WTC11 (cell line): ENCODE results near the gene SIRPD. TPM values are rescaled to one million over a fixed set of nuclear protein-coding genes. Genes with fewer than 3 reads are reported as not detected.

Source experiments
- ATAC-seq: fragments of 200-7000 bp; cut with Tn5 transposase; 2 replicates; pipeline ENCODE4 v1.10.0; 2021; ENCODE audit warnings: mild to moderate bottlenecking, moderate library complexity
- Bru-seq: library from RNA; stranded (reverse); fragments of 400-500 nt; gene quantifications from one replicate; lab custom pipeline; 2021; lab: Mats Ljungman, UMichigan
- CTCF ChIA-PET: fragments of 300-600 bp; sonication (Branson Sonifier 250); formaldehyde crosslinking; loops from one replicate; lab custom pipeline; 2021; ENCODE audit warnings: antibody characterized with exemption; lab: Charles Lee
- POLR2A ChIA-PET: fragments of 350-600 bp; sonication (Branson Sonifier 250); formaldehyde crosslinking; loops from one replicate; lab custom pipeline; 2021; ENCODE audit warnings: antibody characterized with exemption; lab: Charles Lee
- DNase-seq: peaks from one replicate; pipeline ENCODE4 v3.0.0; 2021; ENCODE audit warnings: low spot score
- H3K27ac Mint-ChIP-seq: 2 replicates; pipeline ENCODE4 v1.8.0; 2021; ENCODE audit warnings: mixed read lengths
- H3K27me3 Mint-ChIP-seq: 2 replicates; pipeline ENCODE4 v1.8.0; 2021; ENCODE audit warnings: low read depth, mild to moderate bottlenecking, moderate library complexity, mixed read lengths
- H3K36me3 Mint-ChIP-seq: 2 replicates; pipeline ENCODE4 v1.8.0; 2021; ENCODE audit warnings: mixed read lengths
- H3K4me1 Mint-ChIP-seq: 2 replicates; pipeline ENCODE4 v1.8.0; 2022; ENCODE audit warnings: mixed read lengths
- H3K4me3 Mint-ChIP-seq: 2 replicates; pipeline ENCODE4 v1.8.0; 2021; ENCODE audit warnings: mild to moderate bottlenecking, moderate library complexity, mixed read lengths
- H3K9me3 Mint-ChIP-seq: 2 replicates; pipeline ENCODE4 v1.8.0; 2021; ENCODE audit warnings: mixed read lengths
- ARID4B ChIP-seq: sonication (generic); formaldehyde crosslinking; IDR thresholded peaks from 2 replicates; pipeline ENCODE4 v1.8.0; 2023; ENCODE audit warnings: missing genetic modification reagents, mild to moderate bottlenecking, borderline replicate concordance
- ATF2 ChIP-seq: sonication (generic); formaldehyde crosslinking; IDR thresholded peaks from 2 replicates; pipeline ENCODE4 v1.8.1; 2022; ENCODE audit warnings: low read depth, missing genetic modification reagents, borderline replicate concordance
- CREB1 ChIP-seq: sonication (generic); formaldehyde crosslinking; IDR thresholded peaks from 2 replicates; pipeline ENCODE4 v1.8.0; 2023; ENCODE audit warnings: mild to moderate bottlenecking, missing genetic modification reagents
- EMX1 ChIP-seq: fragments of 250-450 bp; sonication (Bioruptor Pico); IDR thresholded peaks from 2 replicates; pipeline ENCODE4 v1.8.0; 2021; ENCODE audit warnings: mild to moderate bottlenecking
- ETV6 ChIP-seq: sonication (generic); formaldehyde crosslinking; IDR thresholded peaks from 2 replicates; pipeline ENCODE4 v1.8.1; 2022; ENCODE audit warnings: mild to moderate bottlenecking, missing genetic modification reagents
- FOXK1 ChIP-seq: sonication (generic); formaldehyde crosslinking; IDR thresholded peaks from 2 replicates; pipeline ENCODE4 v1.8.0; 2022; ENCODE audit warnings: mild to moderate bottlenecking, moderate library complexity, missing genetic modification reagents
- FOXP4 ChIP-seq: sonication (generic); formaldehyde crosslinking; IDR thresholded peaks from 2 replicates; pipeline ENCODE4 v1.8.0; 2022; ENCODE audit warnings: mild to moderate bottlenecking, missing genetic modification reagents
- HMGXB4 ChIP-seq: sonication (generic); formaldehyde crosslinking; IDR thresholded peaks from 2 replicates; pipeline ENCODE4 v1.8.1; 2023; ENCODE audit warnings: mild to moderate bottlenecking, moderate library complexity, missing genetic modification reagents
- JUN ChIP-seq: sonication (generic); formaldehyde crosslinking; IDR thresholded peaks from 2 replicates; pipeline ENCODE4 v1.8.0; 2023; ENCODE audit warnings: mild to moderate bottlenecking, missing genetic modification reagents
- KAT7 ChIP-seq: sonication (generic); formaldehyde crosslinking; IDR thresholded peaks from 2 replicates; pipeline ENCODE4 v1.8.1; 2023; ENCODE audit warnings: missing genetic modification reagents, mild to moderate bottlenecking, borderline replicate concordance
- MYBL2 ChIP-seq: sonication (generic); formaldehyde crosslinking; IDR thresholded peaks from 2 replicates; pipeline ENCODE4 v1.8.1; 2023; ENCODE audit warnings: mild to moderate bottlenecking, moderate library complexity, missing genetic modification reagents
- OVOL2 ChIP-seq: fragments of 250-450 bp; sonication (Bioruptor Pico); IDR thresholded peaks from 2 replicates; pipeline ENCODE4 v1.9.0; 2021; ENCODE audit warnings: mild to moderate bottlenecking, borderline replicate concordance
- STAT6 ChIP-seq: sonication (generic); formaldehyde crosslinking; conservative IDR thresholded peaks from 2 replicates; pipeline ENCODE4 v1.8.1; 2023; ENCODE audit warnings: mild to moderate bottlenecking, low read depth, missing genetic modification reagents, moderate library complexity
- TEAD4 ChIP-seq: sonication (generic); formaldehyde crosslinking; IDR thresholded peaks from 2 replicates; pipeline ENCODE4 v1.8.0; 2022; ENCODE audit warnings: mild to moderate bottlenecking, missing genetic modification reagents
- ZNF121 ChIP-seq: sonication (generic); formaldehyde crosslinking; IDR thresholded peaks from 2 replicates; pipeline ENCODE4 v1.8.0; 2023; ENCODE audit warnings: missing genetic modification reagents
- ZNF671 ChIP-seq: fragments of 250-450 bp; sonication (Bioruptor Pico); IDR thresholded peaks from 2 replicates; pipeline ENCODE4 v1.8.0; 2021; ENCODE audit warnings: mild to moderate bottlenecking
- long read RNA-seq, 3 experiments: library from RNA in 1 of 3; library from capped mRNA in 1 of 3; library from polyadenylated mRNA in 1 of 3; unstranded in 2 of 3; stranded (forward) in 1 of 3; transcript quantifications; one replicate each; pipeline ENCODE4 v2.0.0, GENCODE V29; 2021
- total RNA-seq: library from RNA; stranded (reverse); gene quantifications from 3 replicates; pipeline ENCODE4 v1.2.3, GENCODE V29; 2021
- TF ChIP-seq, protein P1 (sequence below): sonication (generic); formaldehyde crosslinking; IDR thresholded peaks from 2 replicates; pipeline ENCODE4 v1.8.1; 2022; ENCODE audit warnings: mild to moderate bottlenecking, moderate library complexity, missing genetic modification reagents
- TF ChIP-seq, protein P2 (sequence below): sonication (generic); formaldehyde crosslinking; IDR thresholded peaks from 2 replicates; pipeline ENCODE4 v1.8.0; 2022; ENCODE audit warnings: mild to moderate bottlenecking, missing genetic modification reagents

Gene SIRPD
- not detected in 3 replicates for total RNA-seq
- Bru-seq, nascent RNA, result not detected
- long read RNA-seq, experiment 1, result 0 reads
- long read RNA-seq, experiment 2, result 0 reads
- long read RNA-seq, experiment 3, result 0 reads

- Mint-ChIP-seq H3K4me1 (no peaks in the 10 kb centered on the region), H3K4me3 (no peak within 1 kb of the TSS), H3K27me3 (peaks cover 4% of the 10 kb centered on the region; the same call in 1 of the 2 replicates), H3K27ac (no peak within 1 kb of the TSS), H3K36me3 (0 out of 2 replicates have a peak, but pooled peaks cover 3% of the 10 kb centered on the region), H3K9me3 (peaks cover 28% of the 10 kb centered on the region)
- no peak for DNase-seq
- CTCF ChIA-PET, result no interaction called here
- POLR2A ChIA-PET, result no interaction called here
- no peak for ATAC-seq
- TF ChIP-seq ETV6 (CRISPR knock-in tag) (no peak), HMGXB4 (CRISPR knock-in tag) (no peak), CREB1 (CRISPR knock-in tag) (no peak), TEAD4 (CRISPR knock-in tag) (no peak), FOXK1 (no peak), KAT7 (no peak), MYBL2 (no peak), STAT6 (CRISPR knock-in tag) (no peak), FOXP4 (no peak), ARID4B (CRISPR knock-in tag) (no peak), JUN (no peak)
- TF ChIP-seq, protein P1, sequence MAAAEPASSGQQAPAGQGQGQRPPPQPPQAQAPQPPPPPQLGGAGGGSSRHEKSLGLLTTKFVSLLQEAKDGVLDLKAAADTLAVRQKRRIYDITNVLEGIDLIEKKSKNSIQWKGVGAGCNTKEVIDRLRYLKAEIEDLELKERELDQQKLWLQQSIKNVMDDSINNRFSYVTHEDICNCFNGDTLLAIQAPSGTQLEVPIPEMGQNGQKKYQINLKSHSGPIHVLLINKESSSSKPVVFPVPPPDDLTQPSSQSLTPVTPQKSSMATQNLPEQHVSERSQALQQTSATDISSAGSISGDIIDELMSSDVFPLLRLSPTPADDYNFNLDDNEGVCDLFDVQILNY (CRISPR knock-in tag), result no peak
Observed at GRCh38 chr20:1557605-1558004, at the start of gene SIRPD. Gene SIRPD (minus strand): TSS chr20:1557705. CDS start chr20:1557653, 52 bp downstream.

DNA sequence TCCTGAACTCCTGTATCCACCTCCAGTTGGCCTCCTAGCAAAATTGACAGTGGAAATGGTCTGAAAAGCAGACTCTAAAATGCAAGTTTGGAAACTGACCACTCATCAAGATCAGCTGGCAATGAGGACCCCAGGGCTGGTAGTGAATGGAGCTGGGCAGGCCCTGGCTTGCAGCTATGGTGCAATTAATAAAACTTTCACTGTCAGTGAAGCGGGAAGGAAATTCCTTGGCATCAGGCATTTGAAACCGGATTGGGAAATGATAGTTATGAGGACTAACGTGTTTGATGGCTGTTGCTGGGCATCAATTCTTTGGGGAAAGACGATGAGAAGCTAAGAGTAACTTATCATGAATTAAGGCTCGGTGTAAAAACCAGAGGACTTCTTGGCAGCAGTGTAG lies 43.2 kb upstream of the SIRPD start:
- ATAC-seq (no peak), DNase-seq (no peak)
- ChIA-PET POLR2A (no interaction called here), CTCF (no interaction called here)
- no peak overlapping the region for H3K27ac Mint-ChIP-seq
- no peaks in the 10 kb centered on the region for H3K4me1 Mint-ChIP-seq
- no peaks in the 10 kb centered on the region for H3K9me3 Mint-ChIP-seq
- no peaks in the 10 kb centered on the region for H3K27me3 Mint-ChIP-seq
- no peak overlapping the region for H3K4me3 Mint-ChIP-seq
- H3K36me3 Mint-ChIP-seq, result no peaks in the 10 kb centered on the region
- TF ChIP-seq OVOL2 (CRISPR knock-in tag) (no peak), EMX1 (CRISPR knock-in tag) (no peak), ZNF121 (no peak), ATF2 (CRISPR knock-in tag) (no peak), ZNF671 (CRISPR knock-in tag) (no peak)
- TF ChIP-seq, protein P2, sequence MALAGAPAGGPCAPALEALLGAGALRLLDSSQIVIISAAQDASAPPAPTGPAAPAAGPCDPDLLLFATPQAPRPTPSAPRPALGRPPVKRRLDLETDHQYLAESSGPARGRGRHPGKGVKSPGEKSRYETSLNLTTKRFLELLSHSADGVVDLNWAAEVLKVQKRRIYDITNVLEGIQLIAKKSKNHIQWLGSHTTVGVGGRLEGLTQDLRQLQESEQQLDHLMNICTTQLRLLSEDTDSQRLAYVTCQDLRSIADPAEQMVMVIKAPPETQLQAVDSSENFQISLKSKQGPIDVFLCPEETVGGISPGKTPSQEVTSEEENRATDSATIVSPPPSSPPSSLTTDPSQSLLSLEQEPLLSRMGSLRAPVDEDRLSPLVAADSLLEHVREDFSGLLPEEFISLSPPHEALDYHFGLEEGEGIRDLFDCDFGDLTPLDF (CRISPR knock-in tag), result no peak
